GM21619 (cell line): ENCODE results near the gene SHISA9.

ENCODE experiments used
- ATAC-seq: cut with Tn5 transposase; IDR thresholded peaks from one replicate; pipeline ENCODE4 v1.9.1; 2021; ENCODE audit not compliant: unreplicated experiment

The SHISA9 gene

GRCh38 chr16:13013043-13013442, 111.6 kb downstream of the SHISA9 start:
- ATAC-seq = no peak

DNA sequence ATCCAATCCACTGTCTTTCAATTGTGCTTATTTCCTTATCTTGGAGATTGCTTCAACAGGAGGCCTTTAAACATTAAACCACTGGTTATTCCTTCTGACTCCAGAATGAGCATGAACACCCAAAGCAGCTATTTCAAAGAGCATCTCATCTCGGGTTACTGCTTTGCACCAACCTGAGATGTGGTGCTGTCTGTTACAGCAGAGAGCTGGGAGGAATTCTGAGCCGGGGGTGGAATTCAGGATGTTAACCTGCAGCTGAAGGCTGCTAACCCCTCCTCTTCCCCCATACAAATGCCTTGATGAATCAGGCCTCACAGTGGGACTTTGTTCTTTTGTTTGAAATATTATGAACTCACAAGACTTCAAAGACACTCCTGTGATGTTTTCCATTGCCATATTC, 113.1 kb downstream of the SHISA9 start:
- no peak for ATAC-seq

DNA sequence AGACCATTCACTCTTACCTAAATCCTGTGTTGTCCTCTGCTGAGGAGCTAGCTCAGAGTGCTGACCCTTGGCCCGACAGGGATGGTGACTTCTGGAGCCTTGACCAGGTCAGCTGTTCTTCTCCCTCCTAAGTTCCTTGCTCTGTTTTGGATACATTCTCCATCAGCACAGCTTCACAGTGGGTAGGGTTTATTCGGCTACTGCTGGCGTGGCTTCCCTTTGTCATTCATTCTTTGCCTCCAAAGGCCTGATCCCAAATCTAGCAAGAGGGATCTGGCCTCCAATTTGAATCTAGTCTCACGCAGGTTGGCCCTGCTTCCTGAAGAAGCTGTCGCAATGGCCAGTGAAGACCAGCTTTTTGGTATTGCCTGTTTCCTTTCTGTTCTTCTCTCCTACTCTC, 116.6 kb downstream of the SHISA9 start:
- ATAC-seq = no peak

GRCh38 chr16:13021996-13022395, 120.6 kb downstream of the SHISA9 start:
- ATAC-seq = no peak

DNA sequence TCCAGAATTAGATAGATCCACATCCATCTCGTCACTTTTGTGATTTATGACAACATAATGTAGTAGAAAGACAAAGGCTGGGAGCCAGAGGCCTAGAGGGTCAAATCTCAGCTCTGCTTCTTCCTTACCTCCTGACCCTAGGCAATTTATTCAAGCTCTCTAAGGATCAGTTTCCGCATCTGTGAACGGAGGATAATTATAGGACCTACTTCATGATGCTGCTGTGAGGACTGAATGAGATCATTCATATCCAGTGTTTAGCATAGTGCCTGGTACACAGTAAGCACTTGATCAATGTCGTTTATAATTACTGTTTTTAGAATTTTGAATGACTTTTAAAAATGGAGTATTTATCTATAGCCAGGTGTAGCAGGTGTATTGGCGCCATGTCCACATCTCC, 128.4 kb downstream of the SHISA9 start:
- ATAC-seq = no peak

GRCh38 chr16:13030769-13031168, 129.4 kb downstream of the SHISA9 start:
- no peak for ATAC-seq

- no peak for ATAC-seq
Observed at GRCh38 chr16:13032911-13033310, 131.5 kb downstream of the SHISA9 start.

- no peak for ATAC-seq
Observed at GRCh38 chr16:13036600-13036999, 135.2 kb downstream of the SHISA9 start.

DNA sequence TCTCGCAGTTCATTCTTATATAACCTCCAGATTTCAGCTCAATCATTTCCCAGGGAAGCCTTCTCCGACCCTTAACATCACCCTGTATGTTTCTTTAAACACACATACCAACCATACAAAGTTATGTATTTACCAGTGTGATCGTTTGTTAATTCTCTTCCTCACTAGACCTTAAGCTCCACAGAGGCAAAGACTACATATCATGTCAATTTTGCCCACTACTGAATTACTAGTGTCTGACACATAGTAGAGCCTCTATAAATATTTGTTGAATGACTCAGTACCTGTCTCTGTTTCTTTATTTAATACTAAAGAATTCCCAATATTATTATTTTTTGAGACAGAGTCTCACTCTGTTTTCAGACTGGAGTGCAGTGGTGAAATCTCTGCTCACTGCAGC, 137.2 kb downstream of the SHISA9 start:
- no peak for ATAC-seq

DNA sequence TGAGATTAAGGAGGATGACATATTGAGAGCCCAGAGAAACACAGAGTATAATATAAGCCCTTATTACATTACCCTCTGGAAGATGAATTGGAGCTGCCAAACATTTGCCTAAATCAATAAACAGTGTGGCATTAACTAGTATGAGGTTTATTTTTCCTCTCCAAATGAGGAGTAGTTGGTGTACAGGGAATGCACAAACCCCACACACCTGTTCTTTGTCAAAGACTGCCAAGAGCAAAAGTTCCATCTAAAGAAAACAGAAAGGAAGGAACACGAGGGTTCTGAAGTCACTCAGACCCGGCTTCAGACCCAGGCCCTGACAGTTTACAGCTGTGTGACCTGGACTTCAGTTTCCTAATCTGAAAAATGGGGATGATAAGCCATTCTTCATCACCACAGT, 138.1 kb downstream of the SHISA9 start:
- ATAC-seq = no peak

DNA sequence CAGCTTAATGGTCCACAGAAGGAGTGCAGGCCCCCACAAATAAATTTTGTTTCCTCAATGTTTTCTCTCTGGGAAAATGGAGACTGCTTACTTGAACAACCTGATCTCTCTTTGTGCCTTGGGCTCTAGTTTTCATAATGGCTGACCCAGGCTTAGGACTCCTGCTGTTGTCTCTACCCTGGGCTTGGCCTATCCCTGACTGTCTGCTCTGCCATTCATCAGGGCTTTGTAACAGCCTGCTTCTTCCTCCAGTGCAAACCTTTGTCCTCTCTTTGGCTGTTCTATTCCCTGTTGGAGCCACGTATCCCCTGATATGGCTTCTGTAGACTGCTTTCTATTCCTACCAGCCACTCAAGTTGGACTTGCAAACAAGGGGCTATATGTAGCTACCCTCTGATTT, 139.8 kb downstream of the SHISA9 start:
- no peak for ATAC-seq

GRCh38 chr16:13041646-13042290, 140.4 kb downstream of the SHISA9 start:
- no peak for ATAC-seq

- ATAC-seq = no peak
Observed at GRCh38 chr16:13042291-13042685, 140.9 kb downstream of the SHISA9 start.

DNA sequence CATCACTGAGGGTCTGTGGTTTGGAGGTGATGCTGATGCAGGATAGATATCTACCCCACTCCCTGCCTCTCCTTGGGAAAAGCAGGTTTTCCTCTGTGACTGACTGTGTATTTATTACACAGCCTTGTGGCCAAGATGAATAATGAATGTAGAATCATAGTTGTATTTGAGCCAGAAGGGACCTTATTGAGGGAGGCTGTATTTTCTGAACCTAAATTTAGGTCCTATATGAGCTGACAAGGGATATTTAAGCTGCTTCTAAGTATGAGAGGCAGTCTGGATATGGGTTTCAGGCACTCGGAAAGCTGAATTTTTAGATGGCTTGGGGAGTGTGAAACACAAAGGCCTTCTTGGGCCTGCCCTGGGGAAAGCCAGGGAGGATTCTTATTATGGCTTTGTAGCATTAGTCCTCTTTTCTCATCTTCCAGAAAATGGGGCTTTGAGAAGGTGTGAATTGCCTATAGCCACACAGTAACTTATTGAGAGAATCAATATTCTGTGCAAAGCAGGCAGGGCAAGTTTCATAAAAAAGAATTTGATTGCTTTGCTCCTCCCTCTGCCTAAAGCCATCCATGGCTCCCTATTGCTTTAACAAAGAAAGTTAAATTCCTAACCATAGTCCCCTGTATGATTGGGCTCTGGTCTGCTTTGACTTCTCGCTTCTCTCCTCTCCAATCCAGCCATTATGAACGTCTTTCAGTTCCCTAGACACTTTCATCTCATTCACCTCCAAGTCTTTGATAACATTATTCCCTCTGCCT, 144.8 kb downstream of the SHISA9 start:
- ATAC-seq = no peak

DNA sequence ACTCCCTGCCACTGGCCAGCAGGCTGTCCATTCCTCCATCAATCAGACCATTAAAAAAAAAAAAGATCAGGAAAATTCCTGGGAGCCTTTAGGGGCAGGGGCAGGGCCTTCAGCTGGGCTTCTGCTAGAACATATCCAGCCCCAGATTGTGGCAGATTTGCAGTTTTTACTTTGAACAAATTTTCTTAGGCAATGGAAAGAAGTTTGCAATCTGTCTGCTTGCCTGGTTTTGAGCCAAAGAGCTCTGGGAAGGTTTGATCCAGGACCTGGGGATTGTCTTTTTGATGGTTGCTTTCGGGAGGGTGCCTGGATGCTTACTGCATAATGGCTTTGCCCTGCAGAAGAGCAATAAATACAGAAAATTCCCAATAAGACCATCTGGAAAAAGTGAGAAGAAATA, 145.9 kb downstream of the SHISA9 start:
- ATAC-seq = no peak

DNA sequence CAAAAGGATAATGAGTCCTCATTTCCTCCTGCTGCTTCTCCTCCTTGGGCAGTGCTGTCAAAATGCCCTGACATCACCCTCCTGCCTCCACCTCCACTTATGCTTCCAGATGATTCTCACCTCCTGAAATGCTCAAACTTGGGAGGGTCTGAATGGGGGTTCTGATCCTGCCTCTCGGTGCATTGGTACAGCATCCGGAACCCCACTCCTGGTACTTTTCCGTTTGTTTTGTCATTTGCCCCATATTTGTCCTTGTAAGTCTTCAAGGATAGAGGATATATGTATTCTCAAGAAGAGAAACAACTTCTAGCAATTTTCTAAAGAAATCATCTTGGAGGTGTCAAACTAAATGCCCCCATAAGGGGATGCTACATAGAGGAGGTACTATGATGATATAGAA, 148.3 kb downstream of the SHISA9 start:
- ATAC-seq = no peak

DNA sequence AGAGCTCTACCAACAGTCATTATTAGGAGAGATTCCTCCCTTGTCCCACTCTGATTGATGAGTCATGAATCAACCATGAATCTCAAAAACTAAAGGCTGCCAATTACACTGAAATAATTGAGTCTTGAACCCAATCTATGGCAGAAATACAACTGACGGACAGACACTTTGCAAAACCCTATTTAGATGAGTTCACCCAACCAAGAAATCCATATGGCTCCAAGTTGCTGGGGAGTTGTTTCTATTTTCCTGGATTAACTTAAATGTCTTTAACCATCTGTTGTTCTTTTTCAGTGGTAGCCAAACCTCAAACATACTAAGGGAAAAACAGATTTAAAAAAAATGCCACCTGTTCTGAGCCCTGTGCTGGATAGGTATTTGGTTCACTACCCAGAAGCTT, 151.0 kb downstream of the SHISA9 start:
- ATAC-seq = no peak

- ATAC-seq = no peak
Observed at GRCh38 chr16:13055480-13055879, 154.1 kb downstream of the SHISA9 start.

GRCh38 chr16:13056607-13057006, 155.2 kb downstream of the SHISA9 start:
- no peak for ATAC-seq

DNA sequence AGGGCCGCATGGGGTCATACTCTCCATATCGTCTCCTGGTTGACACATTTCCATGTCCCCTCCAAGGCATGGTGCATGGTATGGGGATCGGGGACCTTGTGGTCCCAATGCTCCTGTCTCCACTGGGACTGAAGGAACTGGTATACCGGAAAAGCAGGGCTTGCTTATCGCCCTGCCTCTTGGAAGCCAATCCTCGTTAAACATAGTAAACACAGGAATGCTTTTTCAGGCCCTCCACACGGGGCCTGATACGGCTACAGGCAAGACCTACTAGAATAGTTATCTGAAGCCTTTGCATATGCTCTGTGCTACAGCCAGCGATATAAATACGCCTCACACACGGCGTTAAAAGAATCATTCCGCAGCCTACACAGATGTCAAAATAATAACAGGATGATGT, 159.5 kb downstream of the SHISA9 start:
- no peak for ATAC-seq

DNA sequence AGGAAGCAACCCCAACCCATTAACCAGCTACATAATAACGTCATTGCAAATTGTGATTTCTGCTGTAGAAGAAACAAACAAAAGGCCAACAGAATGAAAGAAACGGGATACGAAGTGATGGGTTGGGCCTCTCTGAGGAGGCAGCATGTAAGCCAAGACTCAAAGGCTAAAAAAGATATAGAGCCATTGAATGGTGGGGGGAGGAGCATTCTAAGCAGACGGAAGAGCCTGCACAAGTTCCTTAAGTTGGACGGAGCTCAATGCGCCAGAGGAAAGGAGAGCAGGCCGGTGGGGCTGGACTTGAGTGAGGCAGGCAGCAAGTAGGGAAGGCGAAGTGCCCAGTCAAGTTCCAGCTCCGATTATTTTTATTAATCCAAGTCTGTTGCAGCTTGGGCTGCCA, 160.3 kb downstream of the SHISA9 start:
- ATAC-seq = no peak

DNA sequence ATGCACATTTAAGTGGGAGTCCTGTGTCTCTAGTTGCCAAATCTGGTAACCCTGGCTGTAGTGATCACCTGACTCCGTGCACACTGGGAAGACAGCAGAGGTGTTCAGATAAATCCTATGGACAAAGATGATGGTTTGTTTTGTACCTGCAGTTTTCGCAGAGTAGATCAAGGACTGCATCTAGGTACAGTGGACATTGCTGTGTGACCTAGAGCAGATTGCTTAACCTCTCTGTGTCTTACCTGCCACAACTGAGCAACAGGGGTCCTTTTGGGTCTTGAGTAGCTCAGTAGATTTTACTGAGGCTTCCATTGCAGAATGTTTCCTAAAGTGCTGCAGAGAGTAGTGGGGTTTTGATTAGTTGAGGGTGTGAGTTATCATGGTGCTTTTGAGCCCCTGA, 160.8 kb downstream of the SHISA9 start:
- ATAC-seq = no peak

- ATAC-seq = no peak
Observed at GRCh38 chr16:13063457-13063856, 162.1 kb downstream of the SHISA9 start.
